GM12878 (cell line): Measurements from ENCODE around the gene PRKCB. TPM values are rescaled to one million over a fixed set of nuclear protein-coding genes. Genes with fewer than 3 reads are reported as not detected.

Source experiments
- ATAC-seq: fragments of 200-7000 bp; cut with Tn5 transposase; 3 replicates; pipeline ENCODE4 v1.9.1; 2020; ENCODE audit warnings: mild to moderate bottlenecking, moderate library complexity
- BruUV-seq: library from RNA; stranded (reverse); fragments of 400-500 nt; replicated peaks from 2 replicates; lab custom pipeline; 2021; lab: Mats Ljungman, UMichigan
- CTCF ChIA-PET: fragments of 300-600 bp; sonication (Branson Sonifier 250); formaldehyde crosslinking; extraction: SDS; loops from one replicate; lab custom pipeline; 2021; ENCODE audit warnings: inconsistent platforms; lab: Yijun Ruan, JAX
- POLR2A ChIA-PET: fragments of 350-600 bp; formaldehyde crosslinking; extraction: SDS; loops from one replicate; lab custom pipeline; 2021; ENCODE audit warnings: inconsistent platforms; lab: Charles Lee
- RAD21 ChIA-PET: fragments of 300-600 bp; sonication (Branson Sonifier 250); formaldehyde crosslinking; loops from one replicate; lab custom pipeline; 2023; ENCODE audit warnings: antibody characterized with exemption; ENCODE audit not compliant: unreplicated experiment; lab: Charles Lee
- SMC1A ChIA-PET: fragments of 300-600 bp; sonication (Branson Sonifier 250); formaldehyde crosslinking; loops from one replicate; lab custom pipeline; 2023; ENCODE audit not compliant: unreplicated experiment, uncharacterized antibody; lab: Charles Lee
- DNase-seq: peaks from one replicate; pipeline ENCODE4 v3.0.0-alpha.2; 2011; ENCODE audit warnings: low read depth, low spot score
- FAIRE-seq: peaks from 3 replicates; lab custom pipeline; 2011; peaks lifted over from hg19 to GRCh38; lab: Jason Lieb, UNC
- H2AFZ ChIP-seq: 2 replicates; pipeline ENCODE4 v1.6.0; 2011; ENCODE audit warnings: low read depth, low read length, control low read depth; ENCODE audit not compliant: control insufficient read depth
- H3K27ac ChIP-seq: 2 replicates; pipeline ENCODE4 v1.5.1; 2011; ENCODE audit warnings: control low read depth; ENCODE audit not compliant: control insufficient read depth, insufficient read depth
- H3K27me3 ChIP-seq, 2 experiments: replicated peaks in 1 of 2; 2 replicates each; pipeline versions ENCODE4 v1.6.0 to v1.6.1; 2011; ENCODE audit warnings: low read length in 1 of 2; ENCODE audit not compliant: control insufficient read depth in 2 of 2, insufficient read depth in 2 of 2
- H3K36me3 ChIP-seq, 2 experiments: 2 replicates each; pipeline ENCODE4 v1.5.1; 2011; ENCODE audit warnings: low read length in 1 of 2; ENCODE audit not compliant: control insufficient read depth in 2 of 2, insufficient read depth in 2 of 2
- H3K4me1 ChIP-seq: 2 replicates; pipeline ENCODE4 v1.6.1; 2011; ENCODE audit warnings: mild to moderate bottlenecking, low read length, moderate library complexity, mixed read lengths; ENCODE audit not compliant: control insufficient read depth, insufficient read depth
- H3K4me2 ChIP-seq: 2 replicates; pipeline ENCODE4 v1.6.0; 2011; ENCODE audit warnings: control low read depth; ENCODE audit not compliant: control insufficient read depth, insufficient read depth
- H3K4me3 ChIP-seq: fragments of 200-600 bp; sonication (generic); 2 replicates; pipeline ENCODE4 v1.5.1; 2016
- H3K79me2 ChIP-seq: 2 replicates; pipeline ENCODE4 v1.6.0; 2011; ENCODE audit warnings: low read length; ENCODE audit not compliant: control insufficient read depth, insufficient read depth
- H3K9ac ChIP-seq: 2 replicates; pipeline ENCODE4 v1.8.0; 2011; ENCODE audit warnings: low read length, control low read depth, mixed read lengths; ENCODE audit not compliant: control insufficient read depth, insufficient read depth
- H3K9me3 ChIP-seq: replicated peaks from 3 replicates; pipeline ENCODE4 v1.5.1; 2011; ENCODE audit warnings: mild to moderate bottlenecking, low read length; ENCODE audit not compliant: control insufficient read depth, insufficient read depth
- H4K20me1 ChIP-seq: 2 replicates; pipeline ENCODE4 v1.6.0; 2011; ENCODE audit not compliant: control insufficient read depth, insufficient read depth
- KDM1A ChIP-seq: fragments of 200-600 bp; sonication (generic); IDR thresholded peaks from 2 replicates; pipeline ENCODE4 v1.6.1; 2016; ENCODE audit warnings: borderline replicate concordance
- NR2F1 ChIP-seq: fragments of 450-650 bp; conservative IDR thresholded peaks from 2 replicates; pipeline ENCODE4 v1.6.1; 2017; ENCODE audit warnings: mild to moderate bottlenecking
- REST ChIP-seq: IDR thresholded peaks from 2 replicates; pipeline ENCODE4 v1.6.1; 2012; ENCODE audit warnings: mild to moderate bottlenecking, low read depth, low read length
- WGBS: methylation state at CpG from one replicate; pipeline ENCODE4 v1.1.6; 2016; ENCODE audit warnings: low lambda C conversion rate; ENCODE audit not compliant: insufficient replicate concordance, insufficient coverage; ENCODE audit errors: missing lambda C conversion rate; 5-methylcytosine and 5-hydroxymethylcytosine counted together
- in situ Hi-C: fragments of 300-500 bp; cut with MboI; formaldehyde crosslinking; loops from 9 replicates; pipeline ENCODE4 v1.14.3; 2018; ENCODE audit warnings: mixed read lengths
- intact Hi-C: fragments of 100-400 bp; cut with micrococcal nuclease; formaldehyde crosslinking; loops from one replicate; pipeline ENCODE4 v1.14.2; 2022; ENCODE audit not compliant: unreplicated experiment
- polyA plus RNA-seq, 11 experiments: library from polyadenylated mRNA; depleted of rRNA in 4 of 11; unstranded in 6 of 11; stranded (reverse) in 5 of 11; fragments of >200 nt; fragmentation: Nextera tagmentation in 4 of 11; fragmentation: Illumina TruSeq in 1 of 11; extraction: Ambion mirVana in 4 of 11; extraction: Trizol in 1 of 11; gene quantifications; 1 replicate in 1 of 11; 2 replicates in 10 of 11; pipeline versions ENCODE4 v1.2.1 to v1.2.3, GENCODE V29; 2011 to 2016; ENCODE audit warnings: inconsistent platforms in 2 of 11, missing spikeins in 2 of 11, low read depth in 1 of 11
- total RNA-seq, 4 experiments: library from RNA; depleted of rRNA in 3 of 4; stranded (reverse); fragments of >200 nt in 3 of 4; fragmentation: Illumina TruSeq in 1 of 4; extraction: Trizol in 1 of 4; gene quantifications; 2 replicates each; pipeline versions ENCODE4 v1.2.1 to v1.2.3, GENCODE V29; 2013 to 2021
- TF ChIP-seq, protein P1 (sequence below): fragments of 450-650 bp; IDR thresholded peaks from 2 replicates; pipeline ENCODE4 v1.6.1; 2017; ENCODE audit warnings: low read depth, mild to moderate bottlenecking, moderate library complexity
- TF ChIP-seq, protein P2 (sequence below): fragments of 150-350 bp; IDR thresholded peaks from 2 replicates; pipeline ENCODE4 v1.6.1; 2014; ENCODE audit warnings: mild to moderate bottlenecking, low read depth, low read length

Gene PRKCB
- total and polyA plus RNA-seq, 10 of the 15 experiments (the other 5 are each of a cell fraction or from before 2014, with no cell fraction given), result 21.4 to 158 (median 97.3) TPM

DNA sequence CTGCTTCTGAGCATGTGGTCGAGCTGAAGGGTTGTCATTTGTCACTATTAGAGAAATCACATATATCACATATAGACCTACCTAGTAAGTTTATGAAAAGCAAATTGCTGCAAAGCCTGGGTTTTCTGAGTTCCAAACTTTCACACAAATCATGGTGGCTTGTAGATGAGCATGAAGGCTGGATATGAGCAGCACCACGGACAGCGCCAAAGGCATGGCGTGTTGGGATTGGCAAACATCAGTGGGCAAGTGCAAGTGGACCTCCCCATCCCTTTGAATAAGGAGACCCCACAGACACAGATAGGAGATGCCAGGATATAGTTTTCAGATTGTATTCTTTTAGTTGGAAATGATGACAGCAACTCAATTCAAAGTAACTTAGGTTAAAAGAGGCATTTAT lies 342.7 kb downstream of the PRKCB start:
- DNase-seq, result no peak
- no peak overlapping the region for H3K4me2 ChIP-seq
- peaks cover 11 to 25% of the 10 kb centered on the region in 2 experiments; a peak in 3 of 4 replicates for H3K36me3 ChIP-seq

More for the DNA sequence above, 342.7 kb downstream of the PRKCB start:
- RAD21 ChIA-PET, result no interaction called here
- no peak overlapping the region for H3K9ac ChIP-seq
- CTCF ChIA-PET, result no interaction called here
- H3K4me1 ChIP-seq, result no peaks in the 10 kb centered on the region
- no peaks in the 10 kb centered on the region for H3K27me3 ChIP-seq
- no peak for ATAC-seq
- TF ChIP-seq, protein P1, sequence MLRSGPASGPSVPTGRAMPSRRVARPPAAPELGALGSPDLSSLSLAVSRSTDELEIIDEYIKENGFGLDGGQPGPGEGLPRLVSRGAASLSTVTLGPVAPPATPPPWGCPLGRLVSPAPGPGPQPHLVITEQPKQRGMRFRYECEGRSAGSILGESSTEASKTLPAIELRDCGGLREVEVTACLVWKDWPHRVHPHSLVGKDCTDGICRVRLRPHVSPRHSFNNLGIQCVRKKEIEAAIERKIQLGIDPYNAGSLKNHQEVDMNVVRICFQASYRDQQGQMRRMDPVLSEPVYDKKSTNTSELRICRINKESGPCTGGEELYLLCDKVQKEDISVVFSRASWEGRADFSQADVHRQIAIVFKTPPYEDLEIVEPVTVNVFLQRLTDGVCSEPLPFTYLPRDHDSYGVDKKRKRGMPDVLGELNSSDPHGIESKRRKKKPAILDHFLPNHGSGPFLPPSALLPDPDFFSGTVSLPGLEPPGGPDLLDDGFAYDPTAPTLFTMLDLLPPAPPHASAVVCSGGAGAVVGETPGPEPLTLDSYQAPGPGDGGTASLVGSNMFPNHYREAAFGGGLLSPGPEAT, result no peak
- no peak for TF ChIP-seq NR2F1
- peak; percentile 85 for TF ChIP-seq REST
- TF ChIP-seq, protein P2, sequence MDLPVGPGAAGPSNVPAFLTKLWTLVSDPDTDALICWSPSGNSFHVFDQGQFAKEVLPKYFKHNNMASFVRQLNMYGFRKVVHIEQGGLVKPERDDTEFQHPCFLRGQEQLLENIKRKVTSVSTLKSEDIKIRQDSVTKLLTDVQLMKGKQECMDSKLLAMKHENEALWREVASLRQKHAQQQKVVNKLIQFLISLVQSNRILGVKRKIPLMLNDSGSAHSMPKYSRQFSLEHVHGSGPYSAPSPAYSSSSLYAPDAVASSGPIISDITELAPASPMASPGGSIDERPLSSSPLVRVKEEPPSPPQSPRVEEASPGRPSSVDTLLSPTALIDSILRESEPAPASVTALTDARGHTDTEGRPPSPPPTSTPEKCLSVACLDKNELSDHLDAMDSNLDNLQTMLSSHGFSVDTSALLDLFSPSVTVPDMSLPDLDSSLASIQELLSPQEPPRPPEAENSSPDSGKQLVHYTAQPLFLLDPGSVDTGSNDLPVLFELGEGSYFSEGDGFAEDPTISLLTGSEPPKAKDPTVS, result no peak
- TF ChIP-seq KDM1A, result no peak
- POLR2A ChIA-PET, result no interaction called here
- no peaks in the 10 kb centered on the region for H4K20me1 ChIP-seq
- no peak for FAIRE-seq
- intact Hi-C loops (no loop called here), in situ Hi-C loops (no loop called here)
- 98% methylated on average over 4 of the region's 4 CpGs for WGBS
- H3K79me2 ChIP-seq, result no peaks in the 10 kb centered on the region
- H3K9me3 ChIP-seq, result no peaks in the 10 kb centered on the region
- H3K4me3 ChIP-seq, result no peak overlapping the region
- BruUV-seq, result no TSS peak
- no peak overlapping the region for H2AFZ ChIP-seq
- SMC1A ChIA-PET, result no interaction called here
- H3K27ac ChIP-seq, result no peak overlapping the region
